Measurements from ENCODE around the gene TCF21.
"Not testable (repeated sequence)": the region's sequence is repeated elsewhere in the genome, so short reads cannot be mapped to it uniquely, and the experiment has no call there.

TCF21 gene

GRCh38 chr6:133888929-133889556 is at the start of gene TCF21:
TCF21 (plus strand) TSS chr6:133889113; CDS start chr6:133889398, 285 bp downstream.
- DNase-seq: no peak

- DNase-seq: no peak
These were observed 47.7 kb upstream of the TCF21 start for GRCh38 chr6:133841176-133841575.

- DNase-seq: no peak
These were observed 45.8 kb upstream of the TCF21 start for GRCh38 chr6:133843098-133843497.

GRCh38 chr6:133844709-133845108 is 44.2 kb upstream of the TCF21 start:
- DNase-seq: no peak

- no peak for DNase-seq
These were observed 34.9 kb upstream of the TCF21 start for GRCh38 chr6:133854041-133854363.

- DNase-seq: peak; percentile 26
These were observed 34.3 kb upstream of the TCF21 start for GRCh38 chr6:133854364-133855275.

GRCh38 chr6:133855276-133855990 is 33.5 kb upstream of the TCF21 start:
- no peak for DNase-seq

- DNase-seq: no peak
These were observed 32.9 kb upstream of the TCF21 start for GRCh38 chr6:133855991-133856370.

- DNase-seq: no peak
These were observed 32.0 kb upstream of the TCF21 start for GRCh38 chr6:133856911-133857310.

GRCh38 chr6:133857696-133858095 is 31.2 kb upstream of the TCF21 start:
- DNase-seq: no peak

GRCh38 chr6:133861337-133861736 is 27.6 kb upstream of the TCF21 start:
- not testable (repeated sequence) for DNase-seq

GRCh38 chr6:133863228-133863627 is 25.7 kb upstream of the TCF21 start:
- no peak for DNase-seq

GRCh38 chr6:133865680-133866079 is 23.2 kb upstream of the TCF21 start:
- no peak for DNase-seq

- DNase-seq: no peak
These were observed 17.8 kb upstream of the TCF21 start for GRCh38 chr6:133871131-133871530.

- no peak for DNase-seq
These were observed 15.4 kb upstream of the TCF21 start for GRCh38 chr6:133873538-133873937.

- DNase-seq: no peak
These were observed 11.8 kb upstream of the TCF21 start for GRCh38 chr6:133877116-133877515.

- DNase-seq: no peak
These were observed 8.9 kb upstream of the TCF21 start for GRCh38 chr6:133880006-133880405.

GRCh38 chr6:133880896-133881295 is 8.0 kb upstream of the TCF21 start:
- no peak for DNase-seq

GRCh38 chr6:133886104-133886775 is 2.7 kb upstream of the TCF21 start:
- no peak for DNase-seq

GRCh38 chr6:133887156-133887879 is 1.6 kb upstream of the TCF21 start:
- no peak for DNase-seq

- DNase-seq: no peak
These were observed 1.1 kb upstream of the TCF21 start for GRCh38 chr6:133887880-133888230.

- no peak for DNase-seq
These were observed 867 bp downstream of the TCF21 start for GRCh38 chr6:133889557-133890403.
